Suprapubic skin (tissue), 4 donors: ENCODE measurements around the gene AGTRAP. TPM values are rescaled to one million over a fixed set of nuclear protein-coding genes. Genes with fewer than 3 reads are reported as not detected.
A peak's percentile ranks its signal among the peaks of the same experiment; 100 is the strongest.

Experiments
- DNase-seq, 2 donors: peaks; one replicate each; pipeline ENCODE4 v3.0.0-alpha.2; 2019; ENCODE audit warnings: low spot score in 2 of 2
- H3K27ac ChIP-seq: fragments of 200-600 bp; sonication (generic); one replicate; pipeline ENCODE4 v1.5.1; 2019
- H3K27me3 ChIP-seq: fragments of 200-600 bp; sonication (generic); one replicate; pipeline ENCODE4 v1.5.1; 2019
- H3K36me3 ChIP-seq: fragments of 200-600 bp; sonication (generic); one replicate; pipeline ENCODE4 v1.5.1; 2019
- H3K4me1 ChIP-seq: fragments of 200-600 bp; sonication (generic); one replicate; pipeline ENCODE4 v1.5.1; 2019
- H3K4me3 ChIP-seq: fragments of 200-600 bp; sonication (generic); one replicate; pipeline ENCODE4 v1.5.1; 2019; ENCODE audit warnings: mild to moderate bottlenecking
- H3K9me3 ChIP-seq: fragments of 200-600 bp; sonication (generic); one replicate; pipeline ENCODE4 v1.5.1; 2019
- EP300 ChIP-seq: sonication (generic); formaldehyde crosslinking; IDR thresholded peaks from one replicate; pipeline ENCODE4 v1.6.1; 2017; ENCODE audit warnings: antibody characterized with exemption
- POLR2A ChIP-seq, 2 donors: fragments of 450-650 bp; IDR thresholded peaks; one replicate each; pipeline ENCODE4 v1.6.1; 2017; ENCODE audit warnings: antibody characterized with exemption in 2 of 2, mild to moderate bottlenecking in 2 of 2, moderate library complexity in 2 of 2
- POLR2AphosphoS5 ChIP-seq, 3 donors: sonication (generic); formaldehyde crosslinking; IDR thresholded peaks; one replicate each; pipeline ENCODE4 v1.6.1; 2017; ENCODE audit warnings: antibody characterized with exemption in 3 of 3
- WGBS: methylation state at CpG from one replicate; pipeline ENCODE4 v1.1.5; 2018; 5-methylcytosine and 5-hydroxymethylcytosine counted together
- total RNA-seq, 4 donors: library from RNA; depleted of rRNA; stranded (reverse); fragments of >200 nt; gene quantifications; one replicate each; pipeline ENCODE4 v1.1.0, GENCODE V29; 2016
- TF ChIP-seq, protein P1 (sequence below), 2 donors: fragments of 200-600 bp in 1 of 2; fragments of 450-650 bp in 1 of 2; sonication (generic) in 1 of 2; IDR thresholded peaks; one replicate each; pipeline ENCODE4 v1.5.1; 2016 to 2019; ENCODE audit warnings: antibody characterized with exemption in 2 of 2, mild to moderate bottlenecking in 1 of 2, moderate library complexity in 1 of 2

AGTRAP gene
- total RNA-seq, 4 donors from 2014 or later, result 34.7 to 52.5 (median 47.2) TPM

DNA sequence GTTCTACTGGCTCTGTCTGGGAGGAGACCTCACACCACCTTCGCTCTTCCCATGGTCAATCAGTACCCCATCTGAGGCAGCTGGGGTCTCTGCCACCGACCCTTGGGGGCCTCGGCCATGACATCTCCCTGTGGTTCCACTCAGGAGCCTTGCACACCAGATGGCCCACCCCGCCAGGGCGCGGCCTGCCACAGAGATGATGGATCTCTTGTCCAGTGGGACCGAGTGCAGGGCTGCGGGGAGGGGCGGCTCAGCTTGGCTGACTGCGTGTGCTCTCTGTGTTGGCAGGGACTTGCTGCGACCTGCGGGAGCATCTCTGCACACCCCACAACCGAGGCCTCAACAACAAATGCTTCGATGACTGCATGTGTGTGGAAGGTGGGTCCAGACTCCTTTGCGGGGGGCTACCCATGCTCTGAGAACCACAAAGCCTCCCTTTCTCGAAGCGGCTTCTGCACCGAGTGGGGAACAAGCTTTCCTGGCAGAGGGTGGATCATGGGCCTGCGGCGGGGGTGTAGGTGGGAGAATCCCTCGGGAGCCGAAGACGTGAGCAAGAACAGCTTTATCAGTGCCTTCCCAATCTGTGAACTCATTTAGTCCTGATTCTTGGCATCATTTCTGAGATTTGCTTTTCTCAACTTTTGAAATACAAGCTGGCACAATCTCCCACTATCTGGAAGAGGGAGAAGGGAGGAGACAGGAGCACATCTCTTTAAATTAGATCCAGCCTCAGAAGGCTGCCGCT, 20.9 kb upstream of the AGTRAP start:
- TF ChIP-seq EP300 (no peak), POLR2AphosphoS5 (IDR thresholded peaks at IDR 0.05) (no peak), POLR2A (IDR thresholded peaks at IDR 0.05) (no peak)
- TF ChIP-seq, protein P1, sequence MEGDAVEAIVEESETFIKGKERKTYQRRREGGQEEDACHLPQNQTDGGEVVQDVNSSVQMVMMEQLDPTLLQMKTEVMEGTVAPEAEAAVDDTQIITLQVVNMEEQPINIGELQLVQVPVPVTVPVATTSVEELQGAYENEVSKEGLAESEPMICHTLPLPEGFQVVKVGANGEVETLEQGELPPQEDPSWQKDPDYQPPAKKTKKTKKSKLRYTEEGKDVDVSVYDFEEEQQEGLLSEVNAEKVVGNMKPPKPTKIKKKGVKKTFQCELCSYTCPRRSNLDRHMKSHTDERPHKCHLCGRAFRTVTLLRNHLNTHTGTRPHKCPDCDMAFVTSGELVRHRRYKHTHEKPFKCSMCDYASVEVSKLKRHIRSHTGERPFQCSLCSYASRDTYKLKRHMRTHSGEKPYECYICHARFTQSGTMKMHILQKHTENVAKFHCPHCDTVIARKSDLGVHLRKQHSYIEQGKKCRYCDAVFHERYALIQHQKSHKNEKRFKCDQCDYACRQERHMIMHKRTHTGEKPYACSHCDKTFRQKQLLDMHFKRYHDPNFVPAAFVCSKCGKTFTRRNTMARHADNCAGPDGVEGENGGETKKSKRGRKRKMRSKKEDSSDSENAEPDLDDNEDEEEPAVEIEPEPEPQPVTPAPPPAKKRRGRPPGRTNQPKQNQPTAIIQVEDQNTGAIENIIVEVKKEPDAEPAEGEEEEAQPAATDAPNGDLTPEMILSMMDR (IDR thresholded peaks at IDR 0.05), result no peak
- no peaks in the 10 kb centered on the region for H3K9me3 ChIP-seq
- H3K36me3 ChIP-seq, result no peaks in the 10 kb centered on the region
- H3K4me1 ChIP-seq, result peaks cover 11% of the 10 kb centered on the region
- DNase-seq, result no peak
- no peak overlapping the region for H3K27ac ChIP-seq
- 61% methylated on average over 10 of the region's 24 CpGs for WGBS
- H3K4me3 ChIP-seq, result no peak overlapping the region
- peaks cover 3% of the 10 kb centered on the region for H3K27me3 ChIP-seq

DNA sequence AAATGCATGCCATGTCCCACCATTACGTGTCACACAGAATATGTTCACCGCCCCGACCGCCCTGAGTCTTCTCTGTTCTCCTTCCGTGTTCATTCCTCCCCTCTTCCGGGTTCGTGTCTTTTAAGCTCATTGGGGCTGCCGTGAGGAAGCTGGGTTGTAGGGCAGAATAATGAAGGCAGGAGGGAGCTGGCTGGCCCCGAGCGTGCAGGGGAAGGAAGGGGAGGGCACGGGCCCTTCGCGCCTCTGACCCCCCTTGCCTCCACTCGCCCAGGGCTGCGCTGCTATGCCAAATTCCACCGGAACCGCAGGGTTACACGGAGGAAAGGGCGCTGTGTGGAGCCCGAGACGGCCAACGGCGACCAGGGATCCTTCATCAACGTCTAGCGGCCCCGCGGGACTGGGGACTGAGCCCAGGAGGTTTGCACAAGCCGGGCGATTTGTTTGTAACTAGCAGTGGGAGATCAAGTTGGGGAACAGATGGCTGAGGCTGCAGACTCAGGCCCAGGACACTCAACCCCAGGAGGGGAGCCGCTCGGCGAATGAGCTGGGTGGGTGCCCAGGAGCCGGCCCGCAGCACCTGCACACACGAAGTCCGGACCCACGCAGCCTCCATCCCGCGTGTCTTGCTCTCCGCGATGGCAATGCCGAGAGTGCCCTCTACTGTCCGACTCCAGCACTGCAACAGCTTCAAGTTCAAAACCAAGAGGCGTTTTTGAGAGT, 16.5 kb upstream of the AGTRAP start:
- Histone ChIP-seq H3K9me3 (no peaks in the 10 kb centered on the region), H3K4me3 (peak overlapping the region; percentile 45), H3K27me3 (peaks cover 3% of the 10 kb centered on the region), H3K4me1 (peaks cover 11% of the 10 kb centered on the region), H3K27ac (peak overlapping the region; percentile 43), H3K36me3 (no peaks in the 10 kb centered on the region)
- TF ChIP-seq POLR2A (IDR thresholded peaks at IDR 0.05) (peak in 1 of 2 donors; percentile 15), POLR2AphosphoS5 (IDR thresholded peaks at IDR 0.05) (no peak), EP300 (no peak)
- TF ChIP-seq, protein P1 (IDR thresholded peaks at IDR 0.05), result peak; percentile 81 to 95
- 9% methylated on average over 33 of the region's 44 CpGs for WGBS
- peak; percentile 91 to 94 for DNase-seq

DNA sequence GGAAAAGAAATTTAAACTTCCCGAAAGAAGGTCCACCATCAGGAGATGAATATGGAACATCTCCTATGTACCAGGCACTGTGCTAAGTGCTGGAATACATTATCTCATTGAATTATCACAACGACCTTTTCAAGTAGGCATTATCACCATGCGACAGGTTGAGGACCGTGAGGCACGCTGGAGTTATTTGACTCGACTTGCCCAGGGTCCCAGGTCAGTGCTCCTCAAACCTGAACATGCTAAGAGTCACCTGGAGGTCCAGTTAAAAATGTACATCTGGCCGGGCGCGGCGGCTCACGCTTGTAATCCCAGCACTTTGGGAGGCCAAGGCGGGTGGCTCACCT, 15.9 kb upstream of the AGTRAP start:
- peaks cover 11% of the 10 kb centered on the region for H3K4me1 ChIP-seq
- H3K4me3 ChIP-seq, result no peak overlapping the region
- no peak overlapping the region for H3K27ac ChIP-seq
- H3K36me3 ChIP-seq, result no peaks in the 10 kb centered on the region
- no peaks in the 10 kb centered on the region for H3K9me3 ChIP-seq
- 75% methylated on average over 12 of the region's 12 CpGs for WGBS
- peaks cover 3% of the 10 kb centered on the region for H3K27me3 ChIP-seq
- no peak for DNase-seq
- TF ChIP-seq, protein P1 (IDR thresholded peaks at IDR 0.05), result peak in 1 of 2 donors; percentile 5
- TF ChIP-seq EP300, result no peak

DNA sequence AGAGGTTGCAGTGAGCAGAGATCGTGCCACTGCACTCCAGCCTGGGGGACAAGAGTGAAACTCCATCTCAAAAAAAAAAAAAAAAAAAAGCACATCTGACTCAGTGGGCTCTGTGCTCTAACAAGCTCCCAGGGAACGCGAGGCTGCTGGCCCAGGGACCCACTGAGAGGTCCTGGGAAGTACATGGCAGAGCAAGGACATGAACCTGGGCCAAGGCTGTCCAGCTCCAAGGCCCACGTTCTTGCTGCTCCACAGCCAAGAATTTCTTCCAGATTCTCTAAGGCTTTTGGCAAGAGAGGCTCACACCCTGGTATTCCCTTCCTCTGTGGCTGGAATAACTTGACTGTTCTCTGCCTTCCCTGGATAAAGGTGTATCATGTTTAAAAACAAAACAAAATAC, 15.4 kb upstream of the AGTRAP start:
- Histone ChIP-seq H3K27me3 (peaks cover 3% of the 10 kb centered on the region), H3K4me1 (peaks cover 11% of the 10 kb centered on the region), H3K27ac (no peak overlapping the region), H3K4me3 (no peak overlapping the region), H3K9me3 (no peaks in the 10 kb centered on the region), H3K36me3 (no peaks in the 10 kb centered on the region)
- DNase-seq, result no peak
- TF ChIP-seq, protein P1 (IDR thresholded peaks at IDR 0.05), result no peak
- no peak for TF ChIP-seq EP300
- no peak for TF ChIP-seq POLR2A (IDR thresholded peaks at IDR 0.05)
- 63% methylated on average over 4 of the region's 4 CpGs for whole genome bisulfite sequencing

DNA sequence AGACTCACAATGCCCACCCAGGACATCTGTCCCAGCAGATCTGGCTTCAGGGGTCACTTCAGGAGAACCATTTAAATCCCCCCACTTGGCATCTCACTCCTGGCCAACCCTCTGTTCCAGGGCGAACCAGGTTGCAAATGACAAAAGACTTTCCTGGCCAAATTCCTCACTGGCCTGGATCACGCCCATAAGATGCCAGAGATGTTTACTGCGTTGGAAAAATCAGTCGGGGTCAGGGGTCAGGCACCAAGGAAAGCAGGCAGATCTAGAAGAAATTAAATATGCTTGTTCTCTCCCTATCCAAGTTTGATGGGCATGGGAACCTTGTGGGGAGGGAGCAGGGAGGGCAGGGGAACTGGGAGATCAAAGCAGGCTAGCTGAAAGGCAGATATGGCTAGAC, 14.6 kb upstream of the AGTRAP start:
- WGBS, result 80% methylated on average over 4 of the region's 4 CpGs
- no peak overlapping the region for H3K4me3 ChIP-seq
- H3K9me3 ChIP-seq, result no peaks in the 10 kb centered on the region
- peaks cover 11% of the 10 kb centered on the region for H3K4me1 ChIP-seq
- TF ChIP-seq EP300, result no peak
- TF ChIP-seq POLR2AphosphoS5 (IDR thresholded peaks at IDR 0.05), result no peak
- TF ChIP-seq, protein P1 (IDR thresholded peaks at IDR 0.05), result no peak
- TF ChIP-seq POLR2A (IDR thresholded peaks at IDR 0.05), result no peak
- no peak for DNase-seq
- H3K27me3 ChIP-seq, result no peaks in the 10 kb centered on the region
- no peak overlapping the region for H3K27ac ChIP-seq
- H3K36me3 ChIP-seq, result no peaks in the 10 kb centered on the region
